ENCODE results near the gene ADAMTS4.

The ADAMTS4 gene

DNA sequence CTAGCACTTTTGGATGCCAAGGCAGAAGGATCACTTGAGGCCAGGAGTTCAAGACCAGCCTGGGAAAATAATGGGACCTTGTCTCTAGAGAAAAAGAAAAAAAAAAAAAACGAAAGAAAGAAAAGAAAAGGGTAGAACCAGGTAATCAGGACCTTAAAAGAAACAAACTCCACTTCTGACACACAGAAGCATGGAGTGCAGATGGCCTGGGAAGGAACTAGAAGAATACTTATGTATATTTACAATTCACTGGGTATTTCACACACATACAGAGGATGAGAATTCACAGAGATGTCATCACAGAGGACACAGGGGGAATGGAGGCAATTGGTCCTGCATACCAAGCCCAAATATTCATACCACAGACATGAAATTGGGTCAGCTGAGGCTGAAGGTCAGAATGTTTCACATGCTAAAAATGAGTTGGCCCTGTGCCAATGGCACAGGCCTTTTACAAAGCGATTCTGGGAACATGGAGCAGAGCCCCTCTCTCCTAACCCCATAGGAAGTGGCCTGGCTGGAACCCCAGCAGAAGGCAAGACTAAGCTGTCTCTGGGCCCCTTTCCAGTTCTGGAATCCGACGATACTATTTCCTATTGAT, 26.0 kb downstream of the ADAMTS4 start:
- DNase-seq (ENCODE audit: extremely low read depth, low read depth), result no peak
- no peak overlapping the region for H3K4me3 ChIP-seq (replicated peaks; ENCODE audit: low read depth, low read length)
- no peak for TF ChIP-seq CTCF (IDR thresholded peaks at IDR 0.05; ENCODE audit: low read depth, low read length, missing control alignments)

DNA sequence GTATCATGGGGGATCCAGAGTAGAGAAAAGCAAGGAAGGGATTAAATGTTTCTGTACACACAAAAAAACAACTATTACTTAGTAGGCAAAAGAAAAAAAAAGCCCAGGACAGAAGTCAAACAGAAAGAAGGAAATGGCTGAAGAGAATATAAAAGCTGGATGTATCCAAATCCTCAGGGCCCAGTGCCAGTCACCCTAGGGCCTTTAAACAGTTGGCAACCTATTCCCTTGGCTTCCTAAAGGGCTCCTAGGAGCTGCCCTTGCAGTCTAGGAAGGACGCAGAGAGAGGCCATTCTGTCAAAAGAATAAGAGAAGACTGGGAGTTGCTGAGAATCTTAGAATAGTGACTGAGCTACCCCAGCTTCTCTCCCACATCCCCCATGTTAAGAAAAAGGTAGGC, 26.5 kb downstream of the ADAMTS4 start:
- no peak for DNase-seq (ENCODE audit: extremely low read depth, low read depth)
- TF ChIP-seq CTCF (IDR thresholded peaks at IDR 0.05; ENCODE audit: low read depth, low read length, missing control alignments), result no peak
- H3K4me3 ChIP-seq (replicated peaks; ENCODE audit: low read depth, low read length), result no peak overlapping the region

DNA sequence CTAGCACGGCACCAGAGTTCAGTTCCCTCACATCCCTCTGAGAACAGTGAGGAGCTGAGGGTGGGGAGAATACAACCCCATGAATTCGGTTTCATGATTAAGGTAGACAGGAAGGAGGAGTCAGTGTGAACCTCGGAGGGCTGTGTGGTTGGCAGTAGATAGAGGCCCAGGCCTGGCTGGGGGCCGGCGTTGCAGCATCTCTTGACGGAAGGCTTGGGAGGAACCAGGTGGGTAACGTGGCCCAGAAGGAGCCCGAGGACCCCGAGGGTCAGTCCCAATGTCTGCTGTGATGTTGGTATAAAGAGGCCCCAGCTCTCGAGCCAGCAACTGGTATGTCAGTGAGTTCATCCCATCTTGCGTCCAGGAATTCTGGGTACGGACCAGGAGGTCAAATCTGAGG, 27.2 kb downstream of the ADAMTS4 start:
- no peak for DNase-seq (ENCODE audit: extremely low read depth, low read depth)

GRCh38 chr1:161171191-161171590, 27.7 kb downstream of the ADAMTS4 start:
- no peak for DNase-seq (ENCODE audit: extremely low read depth, low read depth)
- H3K4me3 ChIP-seq (replicated peaks; ENCODE audit: low read depth, low read length), result no peak overlapping the region

More for the DNA sequence above, 27.2 kb downstream of the ADAMTS4 start:
- TF ChIP-seq CTCF (IDR thresholded peaks at IDR 0.05; ENCODE audit: low read depth, low read length, missing control alignments), result no peak
- no peak overlapping the region for H3K4me3 ChIP-seq (replicated peaks; ENCODE audit: low read depth, low read length)

DNA sequence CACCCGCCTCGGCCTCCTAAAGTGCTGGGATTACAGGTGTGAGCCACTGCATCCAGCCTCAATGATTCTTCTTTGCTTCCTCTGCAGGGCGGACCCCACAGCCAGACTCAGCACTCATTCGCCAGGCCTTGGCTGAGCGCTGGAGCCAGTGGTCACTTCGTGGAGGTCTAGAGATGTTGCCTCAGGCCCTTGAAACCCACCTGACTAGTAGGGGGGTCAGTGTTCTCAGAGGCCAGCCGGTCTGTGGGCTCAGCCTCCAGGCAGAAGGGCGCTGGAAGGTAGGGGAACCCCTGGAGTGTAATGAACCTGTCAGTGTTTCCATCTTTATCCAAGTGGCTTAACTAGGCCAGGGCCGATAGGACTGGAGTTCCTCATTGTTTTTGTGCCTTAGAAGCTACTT, 29.9 kb downstream of the ADAMTS4 start:
- TF ChIP-seq CTCF (IDR thresholded peaks at IDR 0.05; ENCODE audit: low read depth, low read length, missing control alignments), result no peak
- no peak for DNase-seq (ENCODE audit: extremely low read depth, low read depth)
- H3K4me3 ChIP-seq (replicated peaks; ENCODE audit: low read depth, low read length), result no peak overlapping the region

More at GRCh38 chr1:161171191-161171590, 27.7 kb downstream of the ADAMTS4 start:
- peak; percentile 33 for TF ChIP-seq CTCF (IDR thresholded peaks at IDR 0.05; ENCODE audit: low read depth, low read length, missing control alignments)

GRCh38 chr1:161166669-161167548, 31.9 kb downstream of the ADAMTS4 start:
- peak overlapping the region; percentile 82 for H3K4me3 ChIP-seq (replicated peaks; ENCODE audit: low read depth, low read length)
- TF ChIP-seq CTCF (IDR thresholded peaks at IDR 0.05; ENCODE audit: low read depth, low read length, missing control alignments), result no peak
- no peak for DNase-seq (ENCODE audit: extremely low read depth, low read depth)

Measured in HFF-Myc (cell line).